GM12878 (cell line): ENCODE results near the gene SALL1. TPM values are rescaled to one million over a fixed set of nuclear protein-coding genes. Genes with fewer than 3 reads are reported as not detected.

Source experiments
- ATAC-seq: fragments of 200-7000 bp; cut with Tn5 transposase; 3 replicates; pipeline ENCODE4 v1.9.1; 2020; ENCODE audit warnings: mild to moderate bottlenecking, moderate library complexity
- BruUV-seq: library from RNA; stranded (reverse); fragments of 400-500 nt; replicated peaks from 2 replicates; lab custom pipeline; 2021; lab: Mats Ljungman, UMichigan
- CTCF ChIA-PET: fragments of 300-600 bp; sonication (Branson Sonifier 250); formaldehyde crosslinking; extraction: SDS; loops from one replicate; lab custom pipeline; 2021; ENCODE audit warnings: inconsistent platforms; lab: Yijun Ruan, JAX
- POLR2A ChIA-PET: fragments of 350-600 bp; formaldehyde crosslinking; extraction: SDS; loops from one replicate; lab custom pipeline; 2021; ENCODE audit warnings: inconsistent platforms; lab: Charles Lee
- RAD21 ChIA-PET: fragments of 300-600 bp; sonication (Branson Sonifier 250); formaldehyde crosslinking; loops from one replicate; lab custom pipeline; 2023; ENCODE audit warnings: antibody characterized with exemption; ENCODE audit not compliant: unreplicated experiment; lab: Charles Lee
- SMC1A ChIA-PET: fragments of 300-600 bp; sonication (Branson Sonifier 250); formaldehyde crosslinking; loops from one replicate; lab custom pipeline; 2023; ENCODE audit not compliant: unreplicated experiment, uncharacterized antibody; lab: Charles Lee
- DNase-seq: peaks from one replicate; pipeline ENCODE4 v3.0.0-alpha.2; 2011; ENCODE audit warnings: low read depth, low spot score
- FAIRE-seq: peaks from 3 replicates; lab custom pipeline; 2011; peaks lifted over from hg19 to GRCh38; lab: Jason Lieb, UNC
- H2AFZ ChIP-seq: 2 replicates; pipeline ENCODE4 v1.6.0; 2011; ENCODE audit warnings: low read depth, low read length, control low read depth; ENCODE audit not compliant: control insufficient read depth
- H3K27ac ChIP-seq: 2 replicates; pipeline ENCODE4 v1.5.1; 2011; ENCODE audit warnings: control low read depth; ENCODE audit not compliant: control insufficient read depth, insufficient read depth
- H3K27me3 ChIP-seq, 2 experiments: replicated peaks in 1 of 2; 2 replicates each; pipeline versions ENCODE4 v1.6.0 to v1.6.1; 2011; ENCODE audit warnings: low read length in 1 of 2; ENCODE audit not compliant: control insufficient read depth in 2 of 2, insufficient read depth in 2 of 2
- H3K36me3 ChIP-seq, 2 experiments: 2 replicates each; pipeline ENCODE4 v1.5.1; 2011; ENCODE audit warnings: low read length in 1 of 2; ENCODE audit not compliant: control insufficient read depth in 2 of 2, insufficient read depth in 2 of 2
- H3K4me1 ChIP-seq: 2 replicates; pipeline ENCODE4 v1.6.1; 2011; ENCODE audit warnings: mild to moderate bottlenecking, low read length, moderate library complexity, mixed read lengths; ENCODE audit not compliant: control insufficient read depth, insufficient read depth
- H3K4me2 ChIP-seq: 2 replicates; pipeline ENCODE4 v1.6.0; 2011; ENCODE audit warnings: control low read depth; ENCODE audit not compliant: control insufficient read depth, insufficient read depth
- H3K4me3 ChIP-seq: fragments of 200-600 bp; sonication (generic); 2 replicates; pipeline ENCODE4 v1.5.1; 2016
- H3K79me2 ChIP-seq: 2 replicates; pipeline ENCODE4 v1.6.0; 2011; ENCODE audit warnings: low read length; ENCODE audit not compliant: control insufficient read depth, insufficient read depth
- H3K9ac ChIP-seq: 2 replicates; pipeline ENCODE4 v1.8.0; 2011; ENCODE audit warnings: low read length, control low read depth, mixed read lengths; ENCODE audit not compliant: control insufficient read depth, insufficient read depth
- H3K9me3 ChIP-seq: replicated peaks from 3 replicates; pipeline ENCODE4 v1.5.1; 2011; ENCODE audit warnings: mild to moderate bottlenecking, low read length; ENCODE audit not compliant: control insufficient read depth, insufficient read depth
- H4K20me1 ChIP-seq: 2 replicates; pipeline ENCODE4 v1.6.0; 2011; ENCODE audit not compliant: control insufficient read depth, insufficient read depth
- EGR1 ChIP-seq, 2 experiments: IDR thresholded peaks; 1 replicate in 1 of 2; 2 replicates in 1 of 2; pipeline ENCODE4 v1.6.1; 2011 to 2012; ENCODE audit warnings: low read depth in 2 of 2, low read length in 2 of 2, borderline replicate concordance in 1 of 2, mild to moderate bottlenecking in 1 of 2, moderate library complexity in 1 of 2
- GABPA ChIP-seq: IDR thresholded peaks from 2 replicates; pipeline ENCODE4 v1.6.1; 2014; ENCODE audit warnings: antibody characterized with exemption, low read depth, mild to moderate bottlenecking, inconsistent platforms
- IKZF2 ChIP-seq, 2 experiments: fragments of 450-650 bp; IDR thresholded peaks; 2 replicates each; pipeline ENCODE4 v1.6.1; 2017; ENCODE audit warnings: mild to moderate bottlenecking in 2 of 2, moderate library complexity in 2 of 2
- KDM1A ChIP-seq: fragments of 200-600 bp; sonication (generic); IDR thresholded peaks from 2 replicates; pipeline ENCODE4 v1.6.1; 2016; ENCODE audit warnings: borderline replicate concordance
- NFXL1 ChIP-seq: fragments of 450-650 bp; IDR thresholded peaks from 2 replicates; pipeline ENCODE4 v1.6.1; 2017; ENCODE audit warnings: antibody characterized with exemption, mild to moderate bottlenecking, borderline replicate concordance
- POLR2AphosphoS5 ChIP-seq: IDR thresholded peaks from 2 replicates; pipeline ENCODE4 v1.6.1; 2011; ENCODE audit warnings: mild to moderate bottlenecking, low read length, inconsistent platforms
- RBBP5 ChIP-seq: fragments of 200-600 bp; sonication (generic); conservative IDR thresholded peaks from 2 replicates; pipeline ENCODE4 v1.6.1; 2016
- SIN3A ChIP-seq: IDR thresholded peaks from 2 replicates; pipeline ENCODE4 v1.6.1; 2012; ENCODE audit warnings: low read depth, low read length, improper control_type of control experiment
- SRF ChIP-seq, 2 experiments: IDR thresholded peaks; 2 replicates each; pipeline ENCODE4 v1.6.1; 2011; ENCODE audit warnings: low read depth in 2 of 2, low read length in 2 of 2, mild to moderate bottlenecking in 1 of 2, moderate library complexity in 1 of 2
- SUPT20H ChIP-seq: IDR thresholded peaks from 2 replicates; pipeline ENCODE4 v1.6.1; 2011; ENCODE audit warnings: low read depth, mild to moderate bottlenecking, low read length, moderate library complexity, borderline replicate concordance; ENCODE audit not compliant: control insufficient read depth
- SUZ12 ChIP-seq: fragments of 200-600 bp; sonication (generic); IDR thresholded peaks from one replicate; pipeline ENCODE4 v1.6.1; 2018; ENCODE audit warnings: antibody characterized with exemption, mild to moderate bottlenecking; ENCODE audit not compliant: unreplicated experiment
- TARDBP ChIP-seq: IDR thresholded peaks from 2 replicates; pipeline ENCODE4 v1.6.1; 2016; ENCODE audit warnings: borderline replicate concordance
- ZSCAN29 ChIP-seq: fragments of 450-650 bp; IDR thresholded peaks from 2 replicates; pipeline ENCODE4 v1.6.1; 2017; ENCODE audit warnings: mild to moderate bottlenecking, moderate library complexity
- WGBS: methylation state at CpG from one replicate; pipeline ENCODE4 v1.1.6; 2016; ENCODE audit warnings: low lambda C conversion rate; ENCODE audit not compliant: insufficient replicate concordance, insufficient coverage; ENCODE audit errors: missing lambda C conversion rate; 5-methylcytosine and 5-hydroxymethylcytosine counted together
- in situ Hi-C: fragments of 300-500 bp; cut with MboI; formaldehyde crosslinking; loops from 9 replicates; pipeline ENCODE4 v1.14.3; 2018; ENCODE audit warnings: mixed read lengths
- intact Hi-C: fragments of 100-400 bp; cut with micrococcal nuclease; formaldehyde crosslinking; loops from one replicate; pipeline ENCODE4 v1.14.2; 2022; ENCODE audit not compliant: unreplicated experiment
- polyA plus RNA-seq, 11 experiments: library from polyadenylated mRNA; depleted of rRNA in 4 of 11; unstranded in 6 of 11; stranded (reverse) in 5 of 11; fragments of >200 nt; fragmentation: Nextera tagmentation in 4 of 11; fragmentation: Illumina TruSeq in 1 of 11; extraction: Ambion mirVana in 4 of 11; extraction: Trizol in 1 of 11; gene quantifications; 1 replicate in 1 of 11; 2 replicates in 10 of 11; pipeline versions ENCODE4 v1.2.1 to v1.2.3, GENCODE V29; 2011 to 2016; ENCODE audit warnings: inconsistent platforms in 2 of 11, missing spikeins in 2 of 11, low read depth in 1 of 11
- total RNA-seq, 4 experiments: library from RNA; depleted of rRNA in 3 of 4; stranded (reverse); fragments of >200 nt in 3 of 4; fragmentation: Illumina TruSeq in 1 of 4; extraction: Trizol in 1 of 4; gene quantifications; 2 replicates each; pipeline versions ENCODE4 v1.2.1 to v1.2.3, GENCODE V29; 2013 to 2021
- TF ChIP-seq, protein P1 (sequence below): fragments of 450-650 bp; IDR thresholded peaks from 2 replicates; pipeline ENCODE4 v1.6.1; 2017; ENCODE audit warnings: antibody characterized with exemption, mild to moderate bottlenecking, moderate library complexity
- TF ChIP-seq, protein P2 (sequence below): fragments of 450-650 bp; conservative IDR thresholded peaks from 2 replicates; pipeline ENCODE4 v1.6.1; 2017; ENCODE audit warnings: mild to moderate bottlenecking, moderate library complexity
- TF ChIP-seq, protein P3 (sequence below): fragments of 450-650 bp; formaldehyde crosslinking; IDR thresholded peaks from 2 replicates; pipeline ENCODE4 v1.4.0; 2022; ENCODE audit warnings: mild to moderate bottlenecking, moderate library complexity

The SALL1 gene
- total and polyA plus RNA-seq, 10 of the 15 experiments (the other 5 are each of a cell fraction or from before 2014, with no cell fraction given) = 0.01 to 0.08 (median 0.03) TPM; not detected in 6

DNA sequence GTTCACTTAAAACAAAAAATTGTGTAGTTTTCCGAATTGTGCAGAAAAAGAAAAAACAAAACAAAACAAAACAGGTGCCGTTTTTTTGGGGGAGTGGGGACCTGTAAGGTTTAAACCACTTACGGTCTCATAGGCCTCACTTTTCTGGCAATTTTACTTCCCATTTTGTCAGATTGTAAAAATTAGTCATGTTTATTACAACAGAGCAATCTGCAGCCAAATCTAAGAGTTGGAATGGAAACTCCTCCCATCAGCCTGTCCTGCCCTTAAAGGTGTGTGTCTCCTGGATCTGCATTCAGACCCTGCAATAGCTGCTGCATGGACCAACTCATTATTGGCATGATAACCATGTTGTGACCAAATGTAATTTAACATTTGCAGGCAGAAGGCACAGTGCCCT, 8.2 kb upstream of the SALL1 start (continued):
- TF ChIP-seq, protein P1, sequence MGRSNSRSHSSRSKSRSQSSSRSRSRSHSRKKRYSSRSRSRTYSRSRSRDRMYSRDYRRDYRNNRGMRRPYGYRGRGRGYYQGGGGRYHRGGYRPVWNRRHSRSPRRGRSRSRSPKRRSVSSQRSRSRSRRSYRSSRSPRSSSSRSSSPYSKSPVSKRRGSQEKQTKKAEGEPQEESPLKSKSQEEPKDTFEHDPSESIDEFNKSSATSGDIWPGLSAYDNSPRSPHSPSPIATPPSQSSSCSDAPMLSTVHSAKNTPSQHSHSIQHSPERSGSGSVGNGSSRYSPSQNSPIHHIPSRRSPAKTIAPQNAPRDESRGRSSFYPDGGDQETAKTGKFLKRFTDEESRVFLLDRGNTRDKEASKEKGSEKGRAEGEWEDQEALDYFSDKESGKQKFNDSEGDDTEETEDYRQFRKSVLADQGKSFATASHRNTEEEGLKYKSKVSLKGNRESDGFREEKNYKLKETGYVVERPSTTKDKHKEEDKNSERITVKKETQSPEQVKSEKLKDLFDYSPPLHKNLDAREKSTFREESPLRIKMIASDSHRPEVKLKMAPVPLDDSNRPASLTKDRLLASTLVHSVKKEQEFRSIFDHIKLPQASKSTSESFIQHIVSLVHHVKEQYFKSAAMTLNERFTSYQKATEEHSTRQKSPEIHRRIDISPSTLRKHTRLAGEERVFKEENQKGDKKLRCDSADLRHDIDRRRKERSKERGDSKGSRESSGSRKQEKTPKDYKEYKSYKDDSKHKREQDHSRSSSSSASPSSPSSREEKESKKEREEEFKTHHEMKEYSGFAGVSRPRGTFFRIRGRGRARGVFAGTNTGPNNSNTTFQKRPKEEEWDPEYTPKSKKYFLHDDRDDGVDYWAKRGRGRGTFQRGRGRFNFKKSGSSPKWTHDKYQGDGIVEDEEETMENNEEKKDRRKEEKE = no peak
- TF ChIP-seq, protein P2, sequence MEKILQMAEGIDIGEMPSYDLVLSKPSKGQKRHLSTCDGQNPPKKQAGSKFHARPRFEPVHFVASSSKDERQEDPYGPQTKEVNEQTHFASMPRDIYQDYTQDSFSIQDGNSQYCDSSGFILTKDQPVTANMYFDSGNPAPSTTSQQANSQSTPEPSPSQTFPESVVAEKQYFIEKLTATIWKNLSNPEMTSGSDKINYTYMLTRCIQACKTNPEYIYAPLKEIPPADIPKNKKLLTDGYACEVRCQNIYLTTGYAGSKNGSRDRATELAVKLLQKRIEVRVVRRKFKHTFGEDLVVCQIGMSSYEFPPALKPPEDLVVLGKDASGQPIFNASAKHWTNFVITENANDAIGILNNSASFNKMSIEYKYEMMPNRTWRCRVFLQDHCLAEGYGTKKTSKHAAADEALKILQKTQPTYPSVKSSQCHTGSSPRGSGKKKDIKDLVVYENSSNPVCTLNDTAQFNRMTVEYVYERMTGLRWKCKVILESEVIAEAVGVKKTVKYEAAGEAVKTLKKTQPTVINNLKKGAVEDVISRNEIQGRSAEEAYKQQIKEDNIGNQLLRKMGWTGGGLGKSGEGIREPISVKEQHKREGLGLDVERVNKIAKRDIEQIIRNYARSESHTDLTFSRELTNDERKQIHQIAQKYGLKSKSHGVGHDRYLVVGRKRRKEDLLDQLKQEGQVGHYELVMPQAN = no peak
- TF ChIP-seq GABPA = no peak

DNA sequence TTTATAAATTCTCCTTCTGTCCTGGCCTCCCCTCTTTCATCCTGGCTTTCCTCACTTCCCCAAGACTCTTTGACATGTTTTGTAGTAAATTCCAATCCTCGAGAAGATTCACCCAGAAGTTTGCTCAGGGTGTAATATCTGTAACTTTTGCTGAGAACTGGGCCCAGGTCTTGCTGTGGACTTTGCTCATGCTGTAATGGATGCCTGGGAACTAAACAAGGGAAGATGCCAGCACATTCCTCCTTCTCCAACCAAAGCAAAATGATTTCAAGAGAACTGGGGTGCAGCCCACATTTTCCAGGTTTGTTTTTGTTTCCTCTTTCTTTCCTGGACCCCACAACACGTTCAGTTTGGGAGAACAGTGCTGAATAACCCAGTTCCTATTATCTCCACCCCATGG, 6.6 kb upstream of the SALL1 start:
- ChIA-PET RAD21 (no interaction called here), CTCF (no interaction called here), POLR2A (no interaction called here), SMC1A (no interaction called here)
- H3K79me2 ChIP-seq = no peaks in the 10 kb centered on the region
- intact Hi-C loops = no loop called here
- no peaks in the 10 kb centered on the region for H3K4me1 ChIP-seq
- 3% methylated on average over 2 of the region's 2 CpGs for WGBS
- H4K20me1 ChIP-seq = no peaks in the 10 kb centered on the region
- DNase-seq = no peak
- TF ChIP-seq SIN3A (no peak), IKZF2 (IDR thresholded peaks at IDR 0.05) (no peak), TARDBP (no peak), EGR1 (IDR thresholded peaks at IDR 0.05; ENCODE audit: borderline replicate concordance in 1 of 2, low read depth in 2 of 2, low read length in 2 of 2) (no peak), KDM1A (no peak), POLR2AphosphoS5 (no peak), SRF (IDR thresholded peaks at IDR 0.05; ENCODE audit: low read depth in 2 of 2, low read length in 2 of 2) (no peak), ZSCAN29 (no peak), SUPT20H (no peak), SUZ12 (no peak), NFXL1 (no peak), RBBP5 (no peak)
- TF ChIP-seq, protein P3, sequence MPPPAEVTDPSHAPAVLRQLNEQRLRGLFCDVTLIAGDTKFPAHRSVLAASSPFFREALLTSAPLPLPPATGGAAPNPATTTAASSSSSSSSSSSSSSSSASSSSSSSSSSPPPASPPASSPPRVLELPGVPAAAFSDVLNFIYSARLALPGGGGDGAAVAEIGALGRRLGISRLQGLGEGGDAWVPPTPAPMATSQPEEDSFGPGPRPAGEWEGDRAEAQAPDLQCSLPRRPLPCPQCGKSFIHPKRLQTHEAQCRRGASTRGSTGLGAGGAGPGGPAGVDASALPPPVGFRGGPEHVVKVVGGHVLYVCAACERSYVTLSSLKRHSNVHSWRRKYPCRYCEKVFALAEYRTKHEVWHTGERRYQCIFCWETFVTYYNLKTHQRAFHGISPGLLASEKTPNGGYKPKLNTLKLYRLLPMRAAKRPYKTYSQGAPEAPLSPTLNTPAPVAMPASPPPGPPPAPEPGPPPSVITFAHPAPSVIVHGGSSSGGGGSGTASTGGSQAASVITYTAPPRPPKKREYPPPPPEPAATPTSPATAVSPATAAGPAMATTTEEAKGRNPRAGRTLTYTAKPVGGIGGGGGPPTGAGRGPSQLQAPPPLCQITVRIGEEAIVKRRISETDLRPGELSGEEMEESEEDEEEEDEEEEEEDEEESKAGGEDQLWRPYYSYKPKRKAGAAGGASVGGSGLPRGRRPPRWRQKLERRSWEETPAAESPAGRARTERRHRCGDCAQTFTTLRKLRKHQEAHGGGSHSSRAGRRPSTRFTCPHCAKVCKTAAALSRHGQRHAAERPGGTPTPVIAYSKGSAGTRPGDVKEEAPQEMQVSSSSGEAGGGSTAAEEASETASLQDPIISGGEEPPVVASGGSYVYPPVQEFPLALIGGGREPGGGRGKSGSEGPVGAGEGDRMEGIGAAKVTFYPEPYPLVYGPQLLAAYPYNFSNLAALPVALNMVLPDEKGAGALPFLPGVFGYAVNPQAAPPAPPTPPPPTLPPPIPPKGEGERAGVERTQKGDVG (CRISPR knock-in tag) = no peak
- H3K9ac ChIP-seq = no peak overlapping the region
- in situ Hi-C loops = no loop called here
- no peak overlapping the region for H2AFZ ChIP-seq
- no peaks in the 10 kb centered on the region for H3K36me3 ChIP-seq
- BruUV-seq = no TSS peak
- no peak overlapping the region for H3K4me2 ChIP-seq
- H3K27ac ChIP-seq = no peak overlapping the region
- FAIRE-seq = no peak
- peaks cover 2% of the 10 kb centered on the region; the same call in 1 of the 3 replicates for H3K9me3 ChIP-seq
- H3K27me3 ChIP-seq = peaks cover 3 to 6% of the 10 kb centered on the region in 2 experiments; a peak in 2 of 4 replicates
- ATAC-seq = no peak
- H3K4me3 ChIP-seq = no peak overlapping the region
